ENCODE data around the gene FGGY. TPM values are rescaled to one million over a fixed set of nuclear protein-coding genes. Genes with fewer than 3 reads are reported as not detected.

FGGY gene
- total and polyA plus RNA-seq, 2 donors, result 15.6 to 25.3 TPM

- DNase-seq (ENCODE audit: low read depth in 6 of 9, low spot score in 9 of 9), result no peak
- Histone ChIP-seq H3K9me3 (ENCODE audit: control insufficient read depth in 2 of 2, insufficient read depth in 1 of 2, low read length in 1 of 2) (no peaks in the 10 kb centered on the region), H3K36me3 (ENCODE audit: control insufficient read depth in 2 of 2, insufficient read depth in 2 of 2, low read length in 1 of 2) (no peaks in the 10 kb centered on the region), H3K4me1 (ENCODE audit: control insufficient read depth in 2 of 2, insufficient read depth in 2 of 2, low read length in 2 of 2) (no peaks in the 10 kb centered on the region), H3K27ac (ENCODE audit: low read depth in 1 of 2, low read length in 1 of 2) (no peak overlapping the region), H3K4me3 (ENCODE audit: low read length in 2 of 2) (no peak overlapping the region), H3K27me3 (ENCODE audit: control insufficient read depth in 2 of 2, insufficient read depth in 1 of 2, low read length in 1 of 2) (no peaks in the 10 kb centered on the region)
Observed at GRCh38 chr1:59415881-59416280, 119.0 kb downstream of the FGGY start.

- Histone ChIP-seq H3K9me3 (ENCODE audit: control insufficient read depth in 2 of 2, insufficient read depth in 1 of 2, low read length in 1 of 2) (no peaks in the 10 kb centered on the region), H3K4me1 (ENCODE audit: control insufficient read depth in 2 of 2, insufficient read depth in 2 of 2, low read length in 2 of 2) (no peaks in the 10 kb centered on the region), H3K27me3 (ENCODE audit: control insufficient read depth in 2 of 2, insufficient read depth in 1 of 2, low read length in 1 of 2) (no peaks in the 10 kb centered on the region), H3K27ac (ENCODE audit: low read depth in 1 of 2, low read length in 1 of 2) (no peak overlapping the region), H3K36me3 (ENCODE audit: control insufficient read depth in 2 of 2, insufficient read depth in 2 of 2, low read length in 1 of 2) (no peaks in the 10 kb centered on the region), H3K4me3 (ENCODE audit: low read length in 2 of 2) (no peak overlapping the region)
- no peak for DNase-seq (ENCODE audit: low read depth in 6 of 9, low spot score in 9 of 9)
Observed at GRCh38 chr1:59417406-59417805, 120.5 kb downstream of the FGGY start.

DNA sequence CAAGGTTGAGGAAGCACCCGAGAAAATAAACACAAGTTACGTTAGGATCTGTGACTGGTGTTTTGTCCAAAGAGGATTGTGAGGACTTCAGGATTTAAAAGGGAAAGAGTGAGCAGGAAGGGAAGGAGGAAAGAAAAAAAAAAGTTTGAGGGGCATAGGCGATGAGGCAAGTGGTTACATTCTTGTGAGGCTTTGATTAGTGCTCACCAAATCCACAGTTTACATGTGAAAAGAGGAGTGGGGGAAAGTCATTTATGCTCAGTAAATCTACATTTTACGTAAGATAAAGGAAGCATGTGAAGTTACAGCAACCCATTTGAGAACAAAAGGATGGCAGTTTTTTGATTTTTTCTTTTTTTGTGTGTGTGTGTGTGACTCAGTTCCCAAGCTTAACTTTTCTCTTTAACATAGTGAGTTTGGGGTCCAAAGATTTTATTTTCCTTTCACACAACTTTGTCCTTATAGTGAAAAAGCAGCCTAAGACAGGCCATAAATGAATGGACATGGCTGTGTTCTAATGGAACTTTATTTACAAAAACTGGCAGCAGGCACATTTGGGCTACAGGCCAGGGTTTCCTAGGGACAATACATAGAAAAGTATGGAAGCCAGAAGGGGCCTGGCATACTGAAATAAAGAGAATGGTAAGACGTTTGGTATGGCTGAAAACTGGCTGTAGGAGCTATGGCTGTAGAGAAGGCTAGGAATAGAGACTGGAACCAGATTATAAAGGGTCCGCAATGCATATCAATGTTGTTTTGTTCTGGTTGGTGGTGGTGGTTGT is 121.7 kb downstream of the FGGY start:
- Histone ChIP-seq H3K27ac (ENCODE audit: low read depth in 1 of 2, low read length in 1 of 2) (no peak overlapping the region), H3K36me3 (ENCODE audit: control insufficient read depth in 2 of 2, insufficient read depth in 2 of 2, low read length in 1 of 2) (no peaks in the 10 kb centered on the region), H3K9me3 (ENCODE audit: control insufficient read depth in 2 of 2, insufficient read depth in 1 of 2, low read length in 1 of 2) (no peaks in the 10 kb centered on the region), H3K4me1 (ENCODE audit: control insufficient read depth in 2 of 2, insufficient read depth in 2 of 2, low read length in 2 of 2) (no peaks in the 10 kb centered on the region), H3K27me3 (ENCODE audit: control insufficient read depth in 2 of 2, insufficient read depth in 1 of 2, low read length in 1 of 2) (no peaks in the 10 kb centered on the region), H3K4me3 (ENCODE audit: low read length in 2 of 2) (no peak overlapping the region)
- DNase-seq (ENCODE audit: low read depth in 6 of 9, low spot score in 9 of 9), result no peak
- 89% methylated on average over 6 of the region's 6 CpGs for WGBS

- no peak overlapping the region for H3K4me3 ChIP-seq (ENCODE audit: low read length in 2 of 2)
- no peak overlapping the region for H3K27ac ChIP-seq (ENCODE audit: low read depth in 1 of 2, low read length in 1 of 2)
- WGBS, result 96% methylated on average over 6 of the region's 6 CpGs
- no peak for DNase-seq (ENCODE audit: low read depth in 6 of 9, low spot score in 9 of 9)
- no peaks in the 10 kb centered on the region for H3K27me3 ChIP-seq (ENCODE audit: control insufficient read depth in 2 of 2, insufficient read depth in 1 of 2, low read length in 1 of 2)
- H3K4me1 ChIP-seq (ENCODE audit: control insufficient read depth in 2 of 2, insufficient read depth in 2 of 2, low read length in 2 of 2), result no peaks in the 10 kb centered on the region
- no peaks in the 10 kb centered on the region for H3K36me3 ChIP-seq (ENCODE audit: control insufficient read depth in 2 of 2, insufficient read depth in 2 of 2, low read length in 1 of 2)
- H3K9me3 ChIP-seq (ENCODE audit: control insufficient read depth in 2 of 2, insufficient read depth in 1 of 2, low read length in 1 of 2), result no peaks in the 10 kb centered on the region
Observed at GRCh38 chr1:59419361-59420140, 122.7 kb downstream of the FGGY start.

GRCh38 chr1:59421232-59421920 is 124.5 kb downstream of the FGGY start:
- H3K36me3 ChIP-seq (ENCODE audit: control insufficient read depth in 2 of 2, insufficient read depth in 2 of 2, low read length in 1 of 2), result no peaks in the 10 kb centered on the region
- no peak for DNase-seq (ENCODE audit: low read depth in 6 of 9, low spot score in 9 of 9)
- no peaks in the 10 kb centered on the region for H3K4me1 ChIP-seq (ENCODE audit: control insufficient read depth in 2 of 2, insufficient read depth in 2 of 2, low read length in 2 of 2)
- no peak overlapping the region for H3K27ac ChIP-seq (ENCODE audit: low read depth in 1 of 2, low read length in 1 of 2)
- H3K9me3 ChIP-seq (ENCODE audit: control insufficient read depth in 2 of 2, insufficient read depth in 1 of 2, low read length in 1 of 2), result no peaks in the 10 kb centered on the region
- 81% methylated on average over 1 of the region's 1 CpG for WGBS
- no peaks in the 10 kb centered on the region for H3K27me3 ChIP-seq (ENCODE audit: control insufficient read depth in 2 of 2, insufficient read depth in 1 of 2, low read length in 1 of 2)
- no peak overlapping the region for H3K4me3 ChIP-seq (ENCODE audit: low read length in 2 of 2)

DNA sequence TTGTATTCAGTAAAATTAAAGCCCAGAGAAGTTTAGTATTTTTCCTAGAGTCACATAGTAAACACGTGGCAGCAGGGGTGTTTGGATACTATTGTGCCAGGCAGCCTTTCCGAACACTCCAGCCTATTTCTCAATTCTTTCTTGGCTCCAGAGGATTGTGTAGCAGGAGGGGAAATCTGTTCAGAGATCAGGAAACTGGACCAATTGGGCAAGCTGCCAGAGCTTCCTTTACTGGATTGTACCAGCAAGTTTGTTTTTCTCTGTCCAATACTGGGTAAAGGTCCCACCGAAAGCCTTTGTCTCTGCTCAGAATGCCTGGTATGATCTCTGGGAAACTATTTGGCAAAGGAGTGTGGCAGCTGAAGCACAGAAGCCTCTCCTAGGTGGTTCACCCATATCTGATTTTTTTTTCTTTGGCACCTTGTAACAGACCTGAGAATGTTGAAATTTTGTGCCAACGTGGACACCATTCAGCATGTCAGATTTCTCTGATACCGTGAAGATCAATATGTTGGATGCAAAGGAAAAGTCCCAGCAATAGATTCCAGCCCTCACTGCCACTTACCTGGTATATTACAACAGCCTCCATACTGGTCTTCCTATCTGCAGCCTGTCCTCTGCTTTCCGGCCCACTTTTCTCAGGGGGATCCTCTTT is 126.2 kb downstream of the FGGY start:
- Histone ChIP-seq H3K4me3 (ENCODE audit: low read length in 2 of 2) (no peak overlapping the region), H3K36me3 (ENCODE audit: control insufficient read depth in 2 of 2, insufficient read depth in 2 of 2, low read length in 1 of 2) (no peaks in the 10 kb centered on the region), H3K27me3 (ENCODE audit: control insufficient read depth in 2 of 2, insufficient read depth in 1 of 2, low read length in 1 of 2) (no peaks in the 10 kb centered on the region), H3K27ac (ENCODE audit: low read depth in 1 of 2, low read length in 1 of 2) (no peak overlapping the region), H3K4me1 (ENCODE audit: control insufficient read depth in 2 of 2, insufficient read depth in 2 of 2, low read length in 2 of 2) (peaks cover 0 to 4% of the 10 kb centered on the region in 2 donors), H3K9me3 (ENCODE audit: control insufficient read depth in 2 of 2, insufficient read depth in 1 of 2, low read length in 1 of 2) (no peaks in the 10 kb centered on the region)
- no peak for DNase-seq (ENCODE audit: low read depth in 6 of 9, low spot score in 9 of 9)
- WGBS, result 92% methylated on average over 6 of the region's 6 CpGs

GRCh38 chr1:59427155-59427554 is 130.3 kb downstream of the FGGY start:
- Histone ChIP-seq H3K27ac (ENCODE audit: low read depth in 1 of 2, low read length in 1 of 2) (no peak overlapping the region), H3K27me3 (ENCODE audit: control insufficient read depth in 2 of 2, insufficient read depth in 1 of 2, low read length in 1 of 2) (no peaks in the 10 kb centered on the region), H3K4me1 (ENCODE audit: control insufficient read depth in 2 of 2, insufficient read depth in 2 of 2, low read length in 2 of 2) (peaks cover 0 to 4% of the 10 kb centered on the region in 2 donors), H3K4me3 (ENCODE audit: low read length in 2 of 2) (no peak overlapping the region), H3K36me3 (ENCODE audit: control insufficient read depth in 2 of 2, insufficient read depth in 2 of 2, low read length in 1 of 2) (no peaks in the 10 kb centered on the region), H3K9me3 (ENCODE audit: control insufficient read depth in 2 of 2, insufficient read depth in 1 of 2, low read length in 1 of 2) (no peaks in the 10 kb centered on the region)
- 91% methylated on average over 7 of the region's 7 CpGs for WGBS
- DNase-seq (ENCODE audit: low read depth in 6 of 9, low spot score in 9 of 9), result peak in 1 of 9 donors; percentile 29

- Histone ChIP-seq H3K36me3 (ENCODE audit: control insufficient read depth in 2 of 2, insufficient read depth in 2 of 2, low read length in 1 of 2) (no peaks in the 10 kb centered on the region), H3K4me3 (ENCODE audit: low read length in 2 of 2) (no peak overlapping the region), H3K9me3 (ENCODE audit: control insufficient read depth in 2 of 2, insufficient read depth in 1 of 2, low read length in 1 of 2) (no peaks in the 10 kb centered on the region), H3K4me1 (ENCODE audit: control insufficient read depth in 2 of 2, insufficient read depth in 2 of 2, low read length in 2 of 2) (peaks cover 0 to 4% of the 10 kb centered on the region in 2 donors), H3K27ac (ENCODE audit: low read depth in 1 of 2, low read length in 1 of 2) (no peak overlapping the region), H3K27me3 (ENCODE audit: control insufficient read depth in 2 of 2, insufficient read depth in 1 of 2, low read length in 1 of 2) (no peaks in the 10 kb centered on the region)
- DNase-seq (ENCODE audit: low read depth in 6 of 9, low spot score in 9 of 9), result no peak
Observed at GRCh38 chr1:59427784-59428183, 130.9 kb downstream of the FGGY start.

DNA sequence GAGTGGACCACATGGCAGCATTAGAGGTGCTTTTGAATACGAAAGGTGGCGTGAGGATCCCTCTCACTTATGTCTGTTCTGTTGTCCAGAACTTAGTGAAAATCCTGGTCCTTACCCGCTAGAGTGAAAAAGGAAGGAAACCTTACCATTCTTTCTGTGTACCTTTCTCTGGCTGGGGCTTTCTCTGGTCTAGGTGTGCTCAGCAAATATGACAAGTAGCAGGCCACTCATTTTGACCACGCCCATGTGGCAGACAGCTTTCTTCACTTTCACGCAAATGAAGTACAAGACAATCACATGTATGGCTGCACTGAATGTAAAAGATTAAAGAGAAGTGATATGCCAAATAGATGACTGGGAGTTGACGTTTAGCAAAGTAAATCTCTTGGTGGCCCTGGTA is 131.9 kb downstream of the FGGY start:
- 97% methylated on average over 6 of the region's 6 CpGs for WGBS
- Histone ChIP-seq H3K27ac (ENCODE audit: low read depth in 1 of 2, low read length in 1 of 2) (no peak overlapping the region), H3K4me1 (ENCODE audit: control insufficient read depth in 2 of 2, insufficient read depth in 2 of 2, low read length in 2 of 2) (peaks cover 0 to 4% of the 10 kb centered on the region in 2 donors), H3K27me3 (ENCODE audit: control insufficient read depth in 2 of 2, insufficient read depth in 1 of 2, low read length in 1 of 2) (no peaks in the 10 kb centered on the region), H3K4me3 (ENCODE audit: low read length in 2 of 2) (no peak overlapping the region), H3K36me3 (ENCODE audit: control insufficient read depth in 2 of 2, insufficient read depth in 2 of 2, low read length in 1 of 2) (no peaks in the 10 kb centered on the region), H3K9me3 (ENCODE audit: control insufficient read depth in 2 of 2, insufficient read depth in 1 of 2, low read length in 1 of 2) (no peaks in the 10 kb centered on the region)
- DNase-seq (ENCODE audit: low read depth in 6 of 9, low spot score in 9 of 9), result no peak
